Activated naive CD8-positive, alpha-beta T cell treated with anti-CD3 and anti-CD28 coated beads, Interleukin-2, amount 50 U/mL, for 16 hours (primary cell): Measurements from ENCODE around the gene MRPL38.

Experiments
- DNase-seq: peaks from one replicate; pipeline ENCODE4 v3.0.0-alpha.2; 2020; ENCODE audit warnings: low read depth, low spot score

Gene MRPL38

DNA sequence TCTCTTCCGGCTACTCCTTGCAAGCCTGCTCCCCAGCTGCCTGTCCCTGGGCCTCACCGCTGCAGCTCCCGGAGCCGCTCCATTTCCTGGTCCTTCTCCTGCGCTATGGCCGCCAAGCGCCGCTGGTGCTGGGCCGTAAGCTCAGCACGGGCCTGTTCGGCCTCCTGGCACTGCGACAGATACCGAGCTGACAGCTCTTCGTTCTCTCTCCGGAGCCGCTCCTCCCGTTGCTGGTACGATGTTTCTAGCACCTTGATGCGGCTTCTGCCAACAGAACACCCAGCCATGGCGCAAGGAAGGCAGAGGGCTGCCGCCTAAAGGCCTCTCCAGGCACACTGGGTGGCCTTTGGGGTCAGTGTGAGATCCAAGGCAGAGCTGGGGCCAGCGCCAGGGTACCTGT lies 14.9 kb upstream of the MRPL38 start:
- DNase-seq, result no peak

DNA sequence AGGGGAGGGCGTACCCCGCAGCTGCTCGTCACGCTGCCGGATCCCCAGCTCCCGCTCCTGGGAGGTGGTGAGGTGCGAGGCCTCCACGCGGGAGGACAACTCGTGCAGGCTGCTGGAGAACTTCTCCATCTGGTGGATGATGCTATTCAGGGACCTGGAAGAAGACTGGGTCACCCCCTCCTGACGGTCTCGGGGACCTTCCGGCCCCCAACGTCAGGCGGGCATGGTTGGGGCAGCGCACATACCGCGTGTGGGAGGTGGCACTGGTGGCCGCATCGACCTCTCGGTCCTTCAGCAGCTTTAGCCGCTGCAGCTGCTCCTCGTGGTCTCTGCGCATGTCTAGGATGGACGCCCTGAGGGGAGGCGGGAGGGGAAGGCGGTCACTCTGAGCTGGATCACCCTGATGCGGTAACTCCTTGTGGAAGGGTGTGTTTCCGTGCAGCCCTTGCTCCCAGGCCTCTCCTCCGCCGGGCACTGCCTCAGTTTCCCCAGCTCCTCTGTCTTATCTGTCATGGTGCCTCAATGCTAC lies 13.3 kb upstream of the MRPL38 start:
- no peak for DNase-seq

DNA sequence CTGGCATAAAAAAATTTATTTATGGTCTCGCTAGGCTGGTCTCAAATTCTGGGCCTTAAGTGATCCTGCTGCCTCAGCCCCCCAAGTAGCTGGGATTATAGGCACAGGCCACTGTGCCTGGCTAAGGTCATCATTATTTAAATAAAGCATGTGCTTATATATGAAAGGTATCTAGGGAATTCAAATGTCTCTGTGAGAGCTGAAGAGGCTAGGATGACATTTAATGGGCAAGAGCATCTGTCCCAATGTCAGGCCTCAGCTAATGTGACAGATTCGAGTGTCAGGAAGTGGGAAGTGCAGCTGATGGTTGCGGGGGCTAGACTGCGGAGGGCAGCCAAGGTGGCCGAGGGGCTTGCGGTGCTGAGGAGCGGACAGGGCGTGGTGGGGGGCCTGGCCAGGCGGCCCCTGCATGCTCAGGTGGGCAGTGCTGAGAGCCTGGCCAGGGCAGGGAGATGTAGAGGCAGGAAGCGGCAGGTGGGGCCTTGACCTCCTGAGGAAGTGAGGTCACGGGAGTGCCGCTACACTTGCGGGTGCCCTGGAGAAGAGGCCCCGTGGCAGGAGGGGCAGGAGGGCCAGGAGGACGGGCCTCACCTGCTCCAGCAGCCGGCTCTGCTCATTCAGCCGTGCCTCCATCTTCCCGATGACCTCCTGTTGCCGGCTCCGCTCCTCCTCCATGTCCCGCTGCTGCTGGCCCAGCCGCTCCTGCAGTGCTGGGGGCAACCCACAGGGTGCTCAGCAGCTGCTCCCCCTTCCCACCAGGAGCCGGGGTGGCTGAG lies 12.6 kb upstream of the MRPL38 start:
- no peak for DNase-seq

DNA sequence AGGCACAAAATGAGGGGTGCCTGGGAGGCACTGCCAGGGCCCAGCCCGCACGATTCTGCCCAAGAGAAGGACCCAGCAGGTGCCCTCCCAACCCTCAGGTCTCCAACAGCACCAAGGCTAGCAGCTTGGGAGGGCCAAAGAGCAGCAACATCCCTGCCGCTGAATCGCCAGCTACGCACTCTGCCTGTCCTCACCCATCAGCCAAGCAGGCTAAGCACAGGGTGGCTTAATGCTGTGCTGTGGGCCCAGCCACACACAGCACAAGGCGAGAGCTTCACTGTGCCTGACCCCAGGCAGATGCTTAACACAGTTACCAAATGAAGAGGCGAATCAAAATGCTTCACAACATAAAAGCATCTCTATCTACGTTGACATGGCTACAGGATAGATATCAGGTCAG lies 10.6 kb upstream of the MRPL38 start:
- DNase-seq, result no peak

DNA sequence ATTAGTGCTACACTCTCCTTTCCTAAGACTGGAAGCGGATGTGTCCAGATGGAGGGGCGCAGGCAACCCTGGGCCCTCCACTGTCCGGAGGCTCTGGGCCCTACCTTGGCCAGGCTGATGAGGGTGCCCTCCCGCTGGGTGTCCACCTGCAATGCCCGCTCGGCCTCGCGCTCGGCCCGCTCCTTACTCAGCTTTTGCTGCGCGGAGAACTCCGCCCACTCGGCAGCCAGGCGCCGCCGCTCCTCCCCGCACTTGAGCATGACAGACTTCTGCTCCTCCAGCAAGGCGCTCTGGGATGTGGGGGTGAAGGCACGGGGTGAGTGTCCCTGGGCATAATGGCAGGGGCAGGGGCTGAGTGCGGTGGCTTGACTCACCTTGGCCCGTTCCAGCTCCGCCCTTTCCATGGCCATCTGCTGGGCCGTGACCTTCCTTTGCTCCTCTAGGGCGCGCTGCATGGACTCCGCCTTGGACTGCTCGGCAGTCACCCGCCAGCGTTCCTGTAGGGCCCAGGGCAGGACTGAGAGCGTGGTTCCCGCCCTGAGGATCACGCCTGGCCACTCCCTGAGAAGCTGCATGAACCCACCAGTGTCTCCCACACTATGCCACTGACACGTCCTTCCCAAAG lies 10.1 kb upstream of the MRPL38 start:
- no peak for DNase-seq

DNA sequence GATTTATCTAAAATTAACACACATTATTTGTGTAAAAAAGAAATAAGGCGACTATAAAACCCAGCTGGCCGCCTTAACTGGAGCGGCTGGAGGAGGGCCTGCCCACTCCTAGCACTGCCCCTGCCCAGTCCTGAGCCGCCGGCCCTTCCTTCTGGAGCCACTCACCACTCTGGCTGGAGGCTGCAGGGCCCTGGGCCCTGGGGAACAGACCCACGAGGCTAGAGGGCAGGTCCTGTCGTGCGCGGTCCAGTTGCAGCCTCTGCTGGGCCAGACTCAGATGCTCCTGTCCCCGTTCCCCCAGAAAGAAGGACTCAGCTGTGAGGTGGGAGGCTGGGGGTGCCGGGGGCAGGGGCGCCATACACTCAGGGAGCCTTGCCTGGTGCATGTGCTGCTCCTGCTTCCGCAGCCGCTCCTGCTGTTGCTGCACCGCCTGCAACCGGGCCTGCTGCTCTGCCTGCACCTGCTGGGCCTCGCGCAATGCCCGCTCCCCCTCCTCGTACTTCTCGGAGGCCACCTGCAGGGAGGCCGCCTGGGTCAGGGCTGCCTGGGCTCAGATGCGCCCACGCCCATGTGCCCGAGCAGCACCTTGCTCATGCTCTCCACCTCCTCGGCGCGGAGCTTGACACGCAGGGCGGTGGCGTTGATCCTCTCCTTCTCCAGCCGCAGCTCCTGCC lies 9.0 kb upstream of the MRPL38 start:
- DNase-seq, result no peak

DNA sequence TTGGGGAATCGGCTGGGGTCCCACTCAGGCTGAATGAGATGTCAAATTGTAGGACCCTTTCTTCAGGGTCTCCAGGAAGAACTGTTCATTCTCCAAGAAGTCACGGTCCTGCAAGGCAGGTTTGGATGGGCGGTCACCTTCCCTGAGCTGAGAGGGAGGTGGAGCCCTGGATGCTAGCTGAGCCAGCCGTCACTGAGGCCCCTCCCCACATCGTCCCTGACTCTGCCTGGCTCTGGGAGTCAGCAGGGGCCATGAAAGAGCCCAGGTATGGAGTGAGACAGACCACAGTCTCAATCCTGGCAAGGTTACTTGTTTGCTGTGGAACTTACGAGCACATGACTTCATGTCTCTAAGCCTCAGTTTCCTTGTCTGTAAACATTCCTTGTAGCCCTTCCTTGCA lies 6.0 kb upstream of the MRPL38 start:
- no peak for DNase-seq

DNA sequence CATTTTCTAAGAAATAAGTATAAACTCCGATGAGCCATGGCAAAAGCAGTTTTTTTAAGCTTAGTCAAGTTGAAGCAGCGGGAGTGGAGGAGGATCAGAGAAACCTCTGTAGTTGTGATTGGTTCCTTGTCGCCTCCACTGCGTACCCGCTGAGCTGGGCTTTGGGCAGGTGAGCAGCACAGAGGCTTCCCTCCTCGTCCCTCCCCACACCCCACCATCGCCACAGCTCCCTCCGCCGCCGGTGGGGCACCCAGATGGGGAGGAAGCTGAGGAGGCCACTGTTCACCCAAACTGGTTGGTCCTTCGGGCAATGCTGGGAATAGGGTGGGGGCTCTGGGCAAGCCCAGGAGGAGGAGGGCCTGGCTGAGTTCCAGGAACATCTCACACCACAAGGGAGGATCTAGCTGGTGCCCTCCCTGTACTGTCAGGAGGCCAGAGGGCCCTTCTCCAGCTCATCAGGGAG lies 5.2 kb upstream of the MRPL38 start:
- no peak for DNase-seq

DNA sequence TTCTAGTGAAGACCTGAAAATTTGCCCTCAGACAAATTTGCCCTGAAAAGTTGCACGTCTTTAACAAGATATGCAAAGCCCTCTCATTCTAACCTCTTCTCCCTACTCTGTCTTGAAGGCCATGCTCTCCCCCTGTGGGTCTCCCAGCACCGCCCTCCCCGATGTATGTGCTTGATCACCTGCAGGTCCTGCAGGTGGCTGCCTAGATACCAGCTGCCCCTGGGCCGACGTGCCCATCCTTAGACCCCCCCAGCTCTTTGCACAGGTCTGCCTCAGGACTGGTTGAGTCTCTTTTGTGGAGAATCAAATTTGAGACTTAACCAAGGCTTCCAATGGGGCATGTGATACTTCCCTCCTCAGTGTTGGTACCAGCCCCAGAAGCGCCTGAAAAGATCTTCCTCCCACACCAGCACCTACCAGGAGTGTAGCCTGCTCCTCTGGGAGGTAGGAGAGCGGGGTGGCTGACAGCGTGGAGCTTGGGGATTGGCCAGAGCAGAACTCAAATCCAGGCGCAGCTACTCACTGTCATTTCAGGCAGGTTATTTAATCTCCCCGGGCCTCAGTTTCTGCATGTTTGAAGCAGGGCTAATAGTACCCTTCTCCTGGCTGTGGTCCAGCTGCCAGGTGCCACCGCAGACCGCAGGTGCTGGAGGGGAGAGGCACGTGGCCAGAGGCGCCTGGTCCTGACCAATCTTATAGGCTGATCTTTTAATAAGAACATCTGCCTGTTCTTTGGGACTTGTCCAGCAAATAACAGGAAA lies 4.5 kb upstream of the MRPL38 start:
- no peak for DNase-seq

DNA sequence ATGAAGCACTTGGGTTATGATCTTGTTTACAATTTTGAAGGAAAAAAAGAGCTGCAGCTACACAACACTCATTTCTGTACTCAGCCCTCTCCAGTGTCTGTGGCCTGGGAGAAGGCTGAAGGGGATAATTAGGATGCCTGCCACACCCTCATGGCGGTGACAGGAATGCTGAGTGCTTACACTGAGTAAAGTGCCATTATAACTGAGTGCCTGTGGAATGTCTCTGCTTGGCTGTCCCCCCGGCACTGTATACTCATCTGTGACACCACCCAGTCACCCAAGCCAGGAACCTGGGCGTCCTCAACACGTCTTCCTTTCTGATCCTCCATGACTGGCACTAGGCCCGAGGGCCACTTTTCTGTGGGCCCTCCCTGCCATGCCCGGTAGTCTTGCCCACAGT lies 3.5 kb upstream of the MRPL38 start:
- no peak for DNase-seq

DNA sequence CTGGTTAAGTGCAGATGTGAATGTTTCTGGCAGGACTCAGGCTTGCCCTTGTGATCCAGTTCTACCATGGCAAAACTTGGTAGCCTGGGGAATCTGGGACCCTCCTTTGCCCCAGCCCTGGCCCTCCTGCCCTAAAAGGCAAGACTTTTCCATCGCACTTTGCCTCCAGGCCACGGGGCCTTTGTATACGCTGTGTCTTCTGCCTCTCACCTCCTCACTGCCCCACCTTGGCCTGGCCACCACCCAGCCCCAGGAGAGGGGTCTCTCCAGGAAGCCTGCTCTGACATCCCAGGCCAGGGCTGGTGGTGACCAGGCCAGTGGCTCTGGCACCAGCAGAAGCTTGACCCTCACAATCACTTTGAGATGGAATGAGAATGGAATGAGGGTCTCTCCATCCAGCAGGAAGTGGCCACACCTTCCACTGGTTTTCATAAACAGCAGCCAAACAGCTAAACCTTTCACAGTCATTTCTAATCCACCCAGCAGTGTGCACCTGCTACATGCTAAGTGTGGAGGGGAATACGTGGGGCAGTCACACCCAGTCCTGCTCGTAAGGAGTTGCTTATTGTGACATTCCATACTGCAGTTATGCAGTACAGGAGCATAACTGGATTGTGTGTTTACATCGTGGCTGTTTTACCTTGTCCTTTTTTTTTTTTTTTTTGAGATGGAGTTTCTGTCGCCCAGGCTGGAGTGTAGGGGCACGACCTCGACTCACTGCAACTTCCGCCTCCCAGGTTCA lies 1.6 kb upstream of the MRPL38 start:
- no peak for DNase-seq

DNA sequence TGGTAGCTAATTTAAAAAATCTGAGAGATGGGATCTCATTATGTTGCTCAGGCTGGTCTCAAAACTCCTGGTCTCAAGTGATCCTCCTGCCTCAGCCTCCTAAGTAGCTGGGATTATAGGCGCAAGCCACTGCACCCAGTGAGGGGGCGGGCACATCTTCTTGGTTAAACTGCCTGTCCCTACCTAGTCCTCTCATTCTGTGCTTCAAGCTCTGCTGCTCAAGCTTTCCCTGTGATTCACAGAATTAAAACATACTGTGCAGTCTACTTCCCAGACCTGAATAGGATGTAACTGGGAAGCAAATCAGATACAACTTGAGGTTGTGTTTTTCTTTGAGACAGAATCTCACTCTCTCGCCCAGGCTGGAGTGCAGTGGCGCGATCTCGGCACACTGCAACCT lies 2.3 kb downstream of the MRPL38 start:
- DNase-seq, result no peak

DNA sequence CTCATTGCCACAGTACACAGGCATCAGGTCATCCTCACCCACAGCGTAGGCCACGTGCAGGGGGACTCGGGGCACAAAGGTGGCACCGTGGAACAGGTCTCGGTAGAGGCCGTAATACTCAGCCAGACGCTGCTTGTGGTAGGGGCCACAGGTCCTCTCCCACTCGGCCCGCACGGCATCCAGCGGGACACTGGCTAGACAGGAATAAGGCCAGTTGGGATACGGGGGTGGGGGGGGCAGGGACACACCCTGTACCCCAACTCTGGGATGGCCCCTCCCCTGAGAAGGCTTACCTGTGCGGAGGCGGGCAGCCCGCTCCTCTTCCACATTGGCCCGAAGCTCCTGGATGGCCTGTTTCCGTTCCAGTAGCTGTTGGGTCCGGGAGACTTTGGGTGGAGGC lies 3.0 kb downstream of the MRPL38 start:
- DNase-seq, result no peak

DNA sequence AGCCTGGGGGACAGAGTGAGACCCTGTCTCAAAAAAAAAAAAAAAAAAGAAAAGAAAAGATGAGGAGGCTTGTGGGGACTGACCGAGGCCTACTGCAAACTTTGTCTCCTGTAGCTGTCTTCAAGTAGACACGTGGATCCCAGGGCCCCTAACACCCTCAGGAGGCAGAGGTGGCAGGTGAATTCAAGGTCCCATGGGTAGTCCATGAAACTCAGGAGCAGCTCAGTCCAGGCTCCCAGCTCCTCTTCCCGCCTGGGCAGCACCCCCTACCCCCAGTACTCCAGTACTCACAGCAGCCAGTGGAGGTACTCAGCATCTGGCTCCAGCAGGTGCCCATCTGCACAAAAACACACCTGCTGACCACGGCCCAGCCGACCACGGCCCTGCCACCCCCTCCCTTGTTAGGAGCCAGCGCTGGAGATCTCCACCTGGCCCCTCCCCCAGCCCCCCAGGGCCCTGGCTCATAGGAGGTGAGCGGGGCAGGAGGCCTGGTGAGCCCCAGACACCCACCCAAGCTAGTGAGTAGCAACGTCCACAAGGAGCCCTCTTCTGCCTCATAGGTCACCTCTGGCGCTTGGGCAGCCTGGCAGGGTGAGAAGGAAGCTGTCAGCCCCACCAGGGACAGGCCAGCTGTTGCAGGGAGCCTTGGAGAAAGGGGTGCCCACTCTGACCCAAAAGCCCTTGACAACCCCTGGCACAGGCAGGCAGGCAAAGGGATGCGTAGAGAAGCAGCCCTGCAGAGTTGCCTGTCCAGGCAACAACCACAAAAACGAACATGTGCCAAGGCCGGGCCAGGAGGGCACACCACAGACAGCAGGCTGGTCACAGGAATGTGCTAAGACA lies 3.8 kb downstream of the MRPL38 start:
- DNase-seq, result no peak

DNA sequence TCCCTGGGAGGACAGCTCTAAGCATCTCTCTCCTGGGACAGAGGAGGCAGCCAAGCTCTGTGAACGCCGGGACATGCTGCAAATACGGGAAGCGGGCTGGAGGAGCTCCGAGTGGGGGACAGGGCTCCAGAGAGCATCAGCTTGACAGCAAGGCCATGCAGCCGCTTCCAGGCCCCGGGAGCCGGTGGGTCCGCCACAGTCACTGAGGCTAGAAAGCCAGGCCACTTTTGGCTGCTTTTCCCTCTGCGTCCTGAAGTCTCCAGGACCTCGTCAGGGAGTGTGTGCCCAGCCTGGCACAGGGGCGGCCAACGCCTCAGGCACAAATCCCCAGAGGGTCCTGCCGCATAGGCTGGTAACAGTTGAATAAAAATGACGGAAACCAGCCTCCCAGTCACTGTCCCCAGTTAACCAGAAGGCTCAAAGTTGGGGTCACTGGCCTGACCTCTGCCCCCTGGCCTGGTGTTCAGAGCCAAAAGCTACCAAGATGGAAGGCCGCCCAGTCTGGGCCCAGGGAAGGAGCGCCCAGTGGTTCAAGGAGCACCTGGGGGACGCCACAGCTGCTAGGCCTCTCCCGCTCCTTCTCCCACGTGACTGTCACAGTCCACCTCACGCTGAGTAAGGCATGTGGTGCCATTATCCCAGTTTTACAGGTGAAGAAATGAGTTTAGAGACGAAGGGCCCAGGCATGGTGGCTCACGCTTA lies 4.8 kb downstream of the MRPL38 start:
- no peak for DNase-seq

DNA sequence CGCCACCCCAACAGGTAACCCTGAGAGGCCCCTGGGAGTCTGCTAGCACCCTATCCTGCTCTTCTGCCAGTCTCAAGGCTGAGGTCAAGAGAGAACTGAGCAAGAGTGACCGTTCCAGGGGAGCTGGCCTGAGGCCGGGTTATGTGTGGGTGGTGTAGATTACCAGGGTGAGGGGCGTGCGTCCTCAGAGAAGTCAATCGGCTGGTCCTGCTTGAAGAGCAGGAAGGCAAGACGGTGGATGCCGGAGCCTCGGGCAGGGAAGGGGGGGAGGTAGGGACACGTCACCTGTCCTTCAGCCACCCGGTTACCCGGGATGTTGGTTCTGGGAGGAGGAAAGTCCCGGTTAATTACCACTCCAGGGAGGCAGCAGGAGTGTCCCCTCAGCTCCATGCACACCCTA lies 5.3 kb downstream of the MRPL38 start:
- DNase-seq, result no peak

DNA sequence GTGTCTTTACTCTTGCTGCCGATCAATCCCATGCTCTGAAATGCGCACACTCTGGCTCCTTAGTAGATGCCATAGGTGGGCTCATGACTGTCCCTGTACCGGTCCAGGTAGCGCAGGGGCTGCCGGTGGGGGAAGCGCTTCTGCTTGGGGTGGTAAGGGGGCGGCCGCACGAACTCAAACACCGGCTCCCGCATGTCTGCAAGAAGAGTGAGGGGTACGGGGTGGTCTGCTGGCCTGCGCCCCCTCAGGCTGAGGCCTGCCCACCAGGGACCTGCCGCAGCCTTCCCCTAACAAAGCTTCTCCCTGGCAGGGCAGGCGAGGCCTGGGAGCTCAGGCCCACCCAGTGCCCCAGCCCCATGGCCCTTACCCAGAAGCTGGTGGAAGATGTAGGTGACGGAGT lies 5.9 kb downstream of the MRPL38 start:
- no peak for DNase-seq

DNA sequence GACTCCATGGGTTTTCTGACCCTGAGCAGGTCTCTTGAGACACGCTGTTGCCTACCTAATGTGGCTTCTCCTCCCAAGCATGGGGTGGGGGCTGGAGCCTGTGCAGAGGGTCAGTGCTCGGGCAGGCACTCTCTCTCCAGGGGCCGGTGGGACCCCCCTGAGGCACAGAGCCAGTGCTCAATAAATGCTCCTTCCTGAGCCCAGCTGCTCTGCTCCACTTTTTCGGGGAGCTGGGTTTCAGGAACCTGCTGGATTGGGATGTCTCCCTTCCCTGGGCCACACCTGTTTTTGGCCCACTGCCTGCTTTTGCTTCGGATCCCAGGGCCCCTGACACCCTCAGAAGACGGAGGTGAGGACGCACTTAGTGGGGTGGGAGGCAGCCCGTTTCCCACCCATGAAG lies 6.6 kb downstream of the MRPL38 start:
- no peak for DNase-seq

DNA sequence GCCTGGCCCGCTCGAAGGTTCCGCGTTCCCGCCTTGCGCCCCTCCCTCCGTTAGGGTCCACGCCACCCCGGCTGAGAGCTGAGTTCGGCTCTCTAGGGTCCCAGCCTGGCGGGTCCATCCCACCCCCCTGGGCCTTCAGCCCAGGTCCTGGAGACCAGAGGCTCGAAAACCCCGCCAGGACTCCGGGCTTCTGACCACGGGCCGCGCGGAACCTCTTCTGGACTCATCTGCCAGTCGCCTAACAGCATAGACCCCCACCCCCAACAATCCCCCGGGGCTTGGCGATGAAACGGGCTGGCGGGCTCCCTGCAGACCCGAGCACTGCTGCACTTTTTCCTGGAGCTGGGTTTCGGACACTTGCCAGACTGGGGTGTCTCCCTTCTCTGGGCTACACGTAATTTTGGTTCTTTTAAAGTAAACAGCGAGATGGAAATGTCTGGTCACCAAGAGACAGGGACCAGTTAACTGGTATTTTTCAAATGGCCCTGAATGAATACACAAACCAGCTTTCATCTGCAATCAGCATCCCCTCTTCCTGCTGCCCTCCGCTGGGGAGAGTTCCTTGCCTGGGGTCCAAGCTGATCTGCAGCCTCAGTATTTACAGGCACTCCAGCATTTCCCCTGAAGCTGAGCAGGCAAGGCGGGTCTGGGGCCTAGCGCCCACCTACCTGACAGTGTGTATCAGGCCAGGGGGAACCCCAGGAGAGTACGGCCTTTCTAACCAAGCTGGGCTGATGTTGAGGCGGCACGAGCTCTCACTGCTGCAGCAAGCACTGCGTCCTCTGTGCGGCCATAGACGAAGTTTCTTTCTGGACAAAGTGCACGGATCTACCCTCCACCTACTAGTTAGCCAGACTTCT lies 7.3 kb downstream of the MRPL38 start:
- DNase-seq, result no peak
